GM21390 (cell line): Measurements from ENCODE around the gene C17orf58.
A peak's percentile ranks its signal among the peaks of the same experiment; 100 is the strongest.
"Not testable (repeated sequence)": the region's sequence is repeated elsewhere in the genome, so short reads cannot be mapped to it uniquely, and the experiment has no call there.

Source experiments
- ATAC-seq: cut with Tn5 transposase; IDR thresholded peaks from one replicate; pipeline ENCODE4 v1.9.1; 2021; ENCODE audit not compliant: unreplicated experiment

Gene C17orf58

GRCh38 chr17:68006797-68007196 lies 10.5 kb upstream of the C17orf58 start:
- ATAC-seq: no peak

GRCh38 chr17:68004201-68004600 lies 7.9 kb upstream of the C17orf58 start:
- no peak for ATAC-seq

GRCh38 chr17:67999291-67999911 lies 3.1 kb upstream of the C17orf58 start:
- ATAC-seq: no peak

GRCh38 chr17:67998466-67998865 lies 2.2 kb upstream of the C17orf58 start:
- ATAC-seq: no peak

GRCh38 chr17:67995570-67996263 lies 552 bp downstream of the C17orf58 start:
- no peak for ATAC-seq

- no peak for ATAC-seq
These were observed 1.3 kb downstream of the C17orf58 start for GRCh38 chr17:67994817-67995569.

- ATAC-seq: no peak
These were observed 2.3 kb downstream of the C17orf58 start for GRCh38 chr17:67993998-67994361.

GRCh38 chr17:67993153-67993997 lies 2.9 kb downstream of the C17orf58 start:
- peak; percentile 78 for ATAC-seq

- no peak for ATAC-seq
These were observed 3.6 kb downstream of the C17orf58 start for GRCh38 chr17:67992548-67993152.

GRCh38 chr17:67990909-67991308 lies 5.4 kb downstream of the C17orf58 start:
- ATAC-seq: no peak

- no peak for ATAC-seq
These were observed 12.9 kb downstream of the C17orf58 start for GRCh38 chr17:67983383-67983688.

- ATAC-seq: no peak
These were observed 13.4 kb downstream of the C17orf58 start for GRCh38 chr17:67982686-67983382.

GRCh38 chr17:67982034-67982640 lies 14.1 kb downstream of the C17orf58 start:
- no peak for ATAC-seq

GRCh38 chr17:67980883-67981282 lies 15.4 kb downstream of the C17orf58 start:
- ATAC-seq: not testable (repeated sequence)

- ATAC-seq: no peak
These were observed 15.8 kb downstream of the C17orf58 start for GRCh38 chr17:67980456-67980855.

GRCh38 chr17:67976306-67976705 lies 20.0 kb downstream of the C17orf58 start:
- ATAC-seq: not testable (repeated sequence)

- no peak for ATAC-seq
These were observed 21.6 kb downstream of the C17orf58 start for GRCh38 chr17:67974598-67975066.

GRCh38 chr17:67974185-67974584 lies 22.1 kb downstream of the C17orf58 start:
- ATAC-seq: no peak

- ATAC-seq: no peak
These were observed 25.5 kb downstream of the C17orf58 start for GRCh38 chr17:67970783-67971182.

- ATAC-seq: peak; percentile 64
These were observed 33.1 kb downstream of the C17orf58 start for GRCh38 chr17:67963145-67963572.
